ENCODE data around the gene CMTM7. TPM values are rescaled to one million over a fixed set of nuclear protein-coding genes. Genes with fewer than 3 reads are reported as not detected.
A peak's percentile ranks its signal among the peaks of the same experiment; 100 is the strongest.
"Not testable (repeated sequence)": the region's sequence is repeated elsewhere in the genome, so short reads cannot be mapped to it uniquely, and the experiment has no call there.

The CMTM7 gene
- total and polyA plus RNA-seq, 2 of the 8 experiments (the other 6 are each of a cell fraction or from before 2014, with no cell fraction given), result 33.3 to 65.8 TPM

GRCh38 chr3:32462191-32462986, 70.7 kb downstream of the CMTM7 start:
- FAIRE-seq, result not testable (repeated sequence)
- WGBS, 2 experiments (ENCODE audit: extremely low coverage in 1 of 2, insufficient coverage in 1 of 2, insufficient read length in 1 of 2, insufficient replicate concordance in 2 of 2, low coverage in 1 of 2, low lambda C conversion rate in 2 of 2, missing lambda C conversion rate in 1 of 2), result 69% methylated on average over 6 of the region's 9 CpGs; no CpG with 5 or more reads in 1 of the 2 experiments

More at GRCh38 chr3:32462191-32462986, 70.7 kb downstream of the CMTM7 start:
- not testable (repeated sequence) for H4K91ac ChIP-seq (replicated peaks; ENCODE audit: insufficient read length, low read length); H2BK120ac ChIP-seq (replicated peaks; ENCODE audit: low read depth, low read length); H3K23me2 ChIP-seq (ENCODE audit: low read depth, low read length); H4K20me1 ChIP-seq (replicated peaks in 1 of 2; ENCODE audit: control insufficient read depth in 1 of 2, insufficient read depth in 2 of 2, low read length in 2 of 2); H3K14ac ChIP-seq (ENCODE audit: insufficient read length); H3K4me3 ChIP-seq (ENCODE audit: extremely low read depth in 1 of 4, insufficient read depth in 2 of 4, low read depth in 3 of 4, low read length in 4 of 4); H3K18ac ChIP-seq (ENCODE audit: extremely low read depth, low read length); H3K23ac ChIP-seq (ENCODE audit: insufficient read length); H3K36me3 ChIP-seq (ENCODE audit: control insufficient read depth in 2 of 4, insufficient read depth in 4 of 4, low read length in 3 of 4); H2BK20ac ChIP-seq (ENCODE audit: low read length); H3K4ac ChIP-seq (replicated peaks; ENCODE audit: insufficient read length, low read depth, low read length); H4K5ac ChIP-seq (ENCODE audit: insufficient read length, low read depth, low read length); H3K27me3 ChIP-seq (replicated peaks in 1 of 4; ENCODE audit: control insufficient read depth in 3 of 4, extremely low read depth in 1 of 4, insufficient read depth in 3 of 4, low read length in 3 of 4); H3K9ac ChIP-seq (replicated peaks in 1 of 4; ENCODE audit: extremely low read depth in 1 of 4, low read depth in 3 of 4, low read length in 3 of 4); H4K8ac ChIP-seq (ENCODE audit: extremely low read depth, insufficient read depth, low read length); H3K79me1 ChIP-seq (ENCODE audit: low read depth, low read length); H3K79me2 ChIP-seq (ENCODE audit: control insufficient read depth in 1 of 2, insufficient read depth in 2 of 2, low read length in 2 of 2); H2AK5ac ChIP-seq (ENCODE audit: low read depth, low read length); H3K4me2 ChIP-seq (ENCODE audit: insufficient read depth in 1 of 2, low read depth in 2 of 2, low read length in 2 of 2); H3K9me3 ChIP-seq (ENCODE audit: insufficient read depth in 2 of 2, low read depth in 1 of 2, low read length in 1 of 2); H2BK15ac ChIP-seq (ENCODE audit: low read length); H2BK5ac ChIP-seq (ENCODE audit: low read depth, low read length); H2AFZ ChIP-seq (ENCODE audit: low read length); H3K56ac ChIP-seq (replicated peaks; ENCODE audit: insufficient read length, low read depth, low read length)
- 0 out of 2 replicates have a peak overlapping the region, but pooled peaks have one; percentile 36 for H3K27ac ChIP-seq (ENCODE audit: low read depth, low read length)
- POLR2A ChIA-PET (ENCODE audit: partially characterized antibody), result interaction anchor here (1.3 to 1.4 kb wide), 2 partner anchors 40 to 42 kb away, joined by 3 read pairs; partner anchors contain the start of gene CMTM6
- CTCF ChIA-PET (ENCODE audit: partially characterized antibody), result interaction anchor here (0.6 to 2.1 kb wide), 6 partner anchors 35 to 563 kb away, joined by 3 to 7 read pairs (median 3); no protein-coding TSS in a partner anchor
- DNase-seq (ENCODE audit: low read depth in 1 of 2, low spot score in 2 of 2), result peak in 1 of 2 experiments; percentile 41
- peaks cover 11 to 18% (median 13%) of the 10 kb centered on the region in 4 experiments for H3K4me1 ChIP-seq (replicated peaks in 1 of 4; ENCODE audit: control insufficient read depth in 3 of 4, insufficient read depth in 4 of 4, low read length in 3 of 4)
- 0 out of 2 replicates have a peak overlapping the region, but pooled peaks have one; percentile 39 for H2BK12ac ChIP-seq (ENCODE audit: low read depth, low read length)
